HEK293 (cell line): ENCODE results near the gene CHRNA5.

Experiments used
- CTCF ChIA-PET: fragments of 350-600 bp; formaldehyde crosslinking; extraction: SDS; loops from one replicate; lab custom pipeline; 2021; ENCODE audit warnings: antibody characterized with exemption; lab: Yijun Ruan, JAX
- POLR2A ChIA-PET: fragments of 300-600 bp; formaldehyde crosslinking; extraction: SDS; loops from one replicate; lab custom pipeline; 2020; ENCODE audit warnings: antibody characterized with exemption, inconsistent platforms; lab: Yijun Ruan, JAX
- H3K27ac ChIP-seq: fragments of 200-500 bp; sonication (Bioruptor generic); 2 replicates; pipeline ENCODE4 v1.5.1; 2014; ENCODE audit warnings: low read depth, low read length, control low read depth, inconsistent platforms; ENCODE audit errors: extremely low read depth
- H3K36me3 ChIP-seq, 2 experiments: fragments of 200-500 bp in 1 of 2; sonication (Bioruptor generic) in 1 of 2; 1 replicate in 1 of 2; 2 replicates in 1 of 2; pipeline ENCODE4 v1.5.1; 2014 to 2017; ENCODE audit warnings: inconsistent platforms in 2 of 2, low read length in 2 of 2; ENCODE audit not compliant: control insufficient read depth in 2 of 2, insufficient read depth in 1 of 2
- H3K4me1 ChIP-seq: fragments of 200-500 bp; sonication (Bioruptor generic); 2 replicates; pipeline ENCODE4 v1.5.1; 2014; ENCODE audit warnings: mild to moderate bottlenecking, low read length, inconsistent platforms; ENCODE audit not compliant: control insufficient read depth, insufficient read depth
- H3K4me3 ChIP-seq: 2 replicates; pipeline ENCODE4 v1.5.1; 2011; ENCODE audit warnings: low read depth, mild to moderate bottlenecking, control low read depth, low read length, moderate library complexity
- H3K9me3 ChIP-seq: fragments of 200-500 bp; sonication (Bioruptor generic); 2 replicates; pipeline ENCODE4 v1.5.1; 2014; ENCODE audit warnings: low read depth, low read length, inconsistent platforms; ENCODE audit not compliant: control insufficient read depth, insufficient read depth
- HOXD13 ChIP-seq: sonication (generic); formaldehyde crosslinking; IDR thresholded peaks from 2 replicates; pipeline ENCODE4 v1.8.0; 2022; ENCODE audit warnings: missing genetic modification reagents, borderline replicate concordance
- MZF1 ChIP-seq: fragments of 450-650 bp; formaldehyde crosslinking; IDR thresholded peaks from 2 replicates; pipeline ENCODE4 v1.5.1; 2017; ENCODE audit warnings: missing biosample characterization, missing genetic modification characterization, borderline replicate concordance
- OVOL3 ChIP-seq: fragments of 450-650 bp; formaldehyde crosslinking; IDR thresholded peaks from 2 replicates; pipeline ENCODE4 v1.5.1; 2016; ENCODE audit warnings: missing biosample characterization, missing genetic modification characterization
- PRDM1 ChIP-seq: fragments of 450-650 bp; formaldehyde crosslinking; IDR thresholded peaks from 2 replicates; pipeline ENCODE4; 2016; ENCODE audit warnings: missing biosample characterization, missing genetic modification characterization
- SP2 ChIP-seq: fragments of 450-650 bp; formaldehyde crosslinking; IDR thresholded peaks from 2 replicates; pipeline ENCODE4 v1.5.1; 2016; ENCODE audit warnings: missing biosample characterization, missing genetic modification characterization
- SP7 ChIP-seq: fragments of 450-650 bp; formaldehyde crosslinking; IDR thresholded peaks from 2 replicates; pipeline ENCODE4 v1.5.1; 2016; ENCODE audit warnings: missing biosample characterization, missing genetic modification characterization
- ZBTB17 ChIP-seq: fragments of 450-650 bp; formaldehyde crosslinking; IDR thresholded peaks from 2 replicates; pipeline ENCODE4 v1.5.1; 2016; ENCODE audit warnings: missing biosample characterization, missing genetic modification characterization
- ZBTB20 ChIP-seq: fragments of 450-650 bp; formaldehyde crosslinking; IDR thresholded peaks from 2 replicates; pipeline ENCODE4 v1.5.1; 2016; ENCODE audit warnings: missing biosample characterization, missing genetic modification characterization
- ZEB2 ChIP-seq: fragments of 450-650 bp; formaldehyde crosslinking; IDR thresholded peaks from 2 replicates; pipeline ENCODE4 v1.5.1; 2016; ENCODE audit warnings: missing biosample characterization, missing genetic modification characterization
- ZIC2 ChIP-seq: fragments of 450-650 bp; formaldehyde crosslinking; IDR thresholded peaks from 2 replicates; pipeline ENCODE4 v1.5.1; 2016; ENCODE audit warnings: missing biosample characterization, missing genetic modification characterization
- ZNF169 ChIP-seq: fragments of 450-650 bp; formaldehyde crosslinking; IDR thresholded peaks from 2 replicates; pipeline ENCODE4 v1.5.1; 2016; ENCODE audit warnings: missing biosample characterization, missing genetic modification characterization
- ZNF18 ChIP-seq: fragments of 450-650 bp; formaldehyde crosslinking; IDR thresholded peaks from 2 replicates; pipeline ENCODE4 v1.5.1; 2016; ENCODE audit warnings: missing biosample characterization, missing genetic modification characterization
- ZNF292 ChIP-seq: fragments of 450-650 bp; formaldehyde crosslinking; IDR thresholded peaks from 2 replicates; pipeline ENCODE4 v1.5.1; 2016; ENCODE audit warnings: low read depth, missing biosample characterization, missing genetic modification characterization, borderline replicate concordance
- ZNF324 ChIP-seq: fragments of 450-650 bp; formaldehyde crosslinking; IDR thresholded peaks from 2 replicates; pipeline ENCODE4 v1.5.1; 2016; ENCODE audit warnings: missing biosample characterization, missing genetic modification characterization
- ZNF335 ChIP-seq: fragments of 450-650 bp; formaldehyde crosslinking; conservative IDR thresholded peaks from 2 replicates; pipeline ENCODE4 v1.5.1; 2016; ENCODE audit warnings: missing biosample characterization, missing genetic modification characterization
- ZNF341 ChIP-seq: fragments of 450-650 bp; formaldehyde crosslinking; IDR thresholded peaks from 2 replicates; pipeline ENCODE4; 2016; ENCODE audit warnings: low read depth, missing biosample characterization, missing genetic modification characterization
- ZNF354C ChIP-seq: fragments of 450-650 bp; formaldehyde crosslinking; IDR thresholded peaks from 2 replicates; pipeline ENCODE4 v1.5.1; 2016; ENCODE audit warnings: missing biosample characterization, missing genetic modification characterization, low read depth, borderline replicate concordance
- ZNF513 ChIP-seq: fragments of 450-650 bp; IDR thresholded peaks from 2 replicates; pipeline ENCODE4 v1.5.1; 2018; ENCODE audit warnings: missing biosample characterization, missing genetic modification characterization
- ZNF518A ChIP-seq: fragments of 450-650 bp; formaldehyde crosslinking; conservative IDR thresholded peaks from 2 replicates; pipeline ENCODE4 v1.5.1; 2016; ENCODE audit warnings: low read depth, missing biosample characterization, missing genetic modification characterization
- ZNF529 ChIP-seq: fragments of 450-650 bp; formaldehyde crosslinking; IDR thresholded peaks from 2 replicates; pipeline ENCODE4 v1.5.1; 2017; ENCODE audit warnings: missing genetic modification characterization, missing biosample characterization; ENCODE audit not compliant: insufficient replicate concordance
- ZNF555 ChIP-seq: fragments of 450-650 bp; formaldehyde crosslinking; conservative IDR thresholded peaks from 2 replicates; pipeline ENCODE4 v1.5.1; 2017; ENCODE audit warnings: missing biosample characterization, mild to moderate bottlenecking, missing genetic modification characterization, inconsistent platforms
- ZNF629 ChIP-seq: fragments of 450-650 bp; formaldehyde crosslinking; IDR thresholded peaks from 2 replicates; pipeline ENCODE4 v1.5.1; 2017; ENCODE audit warnings: missing biosample characterization, missing genetic modification characterization
- ZNF654 ChIP-seq: fragments of 450-650 bp; formaldehyde crosslinking; IDR thresholded peaks from 2 replicates; pipeline ENCODE4 v1.5.1; 2016; ENCODE audit warnings: low read depth, missing biosample characterization, missing genetic modification characterization
- ZNF747 ChIP-seq: fragments of 450-650 bp; formaldehyde crosslinking; IDR thresholded peaks from 2 replicates; pipeline ENCODE4 v1.5.1; 2016; ENCODE audit warnings: missing biosample characterization, missing genetic modification characterization
- ZNF830 ChIP-seq: fragments of 450-650 bp; IDR thresholded peaks from 2 replicates; pipeline ENCODE4 v1.5.0; 2018; ENCODE audit warnings: missing biosample characterization, missing genetic modification characterization, low read depth, mild to moderate bottlenecking, moderate library complexity
- ZSCAN23 ChIP-seq: fragments of 450-650 bp; formaldehyde crosslinking; IDR thresholded peaks from 2 replicates; pipeline ENCODE4 v1.5.1; 2016; ENCODE audit warnings: missing biosample characterization, missing genetic modification characterization
- ZSCAN30 ChIP-seq: fragments of 450-650 bp; IDR thresholded peaks from 2 replicates; pipeline ENCODE4 v1.5.1; 2018; ENCODE audit warnings: missing biosample characterization, mild to moderate bottlenecking, missing genetic modification characterization, moderate library complexity

Gene CHRNA5

GRCh38 chr15:78540141-78540870 lies 25.0 kb upstream of the CHRNA5 start, which contains the start of gene PSMA4 (continued):
- no peak for TF ChIP-seq ZNF555
- TF ChIP-seq ZNF654 (tag by site-specific recombination) = no peak
- TF ChIP-seq ZSCAN23 (tag by site-specific recombination) = no peak
- TF ChIP-seq ZNF513 = no peak
- peak; percentile 57; the same call in 1 of the 2 replicates for TF ChIP-seq SP7 (tag by site-specific recombination)
- TF ChIP-seq ZEB2 (tag by site-specific recombination) = peak; percentile 75; the same call in 1 of the 2 replicates
- no peak for TF ChIP-seq ZSCAN30
- TF ChIP-seq ZNF747 (tag by site-specific recombination) = no peak
- TF ChIP-seq ZNF324 (tag by site-specific recombination) = no peak; the same call in 1 of the 2 replicates
- TF ChIP-seq ZNF341 (tag by site-specific recombination) = peak; percentile 77
- peak; percentile 62 for TF ChIP-seq SP2 (tag by site-specific recombination)
- TF ChIP-seq ZNF629 (tag by site-specific recombination) = peak; percentile 49; the same call in 1 of the 2 replicates
- 0 out of 2 replicates have a peak, but pooled peaks have one; percentile 16 for TF ChIP-seq ZNF518A (tag by site-specific recombination)
- no peak for TF ChIP-seq ZNF529 (tag by site-specific recombination)
- TF ChIP-seq ZNF354C (tag by site-specific recombination) = no peak

DNA sequence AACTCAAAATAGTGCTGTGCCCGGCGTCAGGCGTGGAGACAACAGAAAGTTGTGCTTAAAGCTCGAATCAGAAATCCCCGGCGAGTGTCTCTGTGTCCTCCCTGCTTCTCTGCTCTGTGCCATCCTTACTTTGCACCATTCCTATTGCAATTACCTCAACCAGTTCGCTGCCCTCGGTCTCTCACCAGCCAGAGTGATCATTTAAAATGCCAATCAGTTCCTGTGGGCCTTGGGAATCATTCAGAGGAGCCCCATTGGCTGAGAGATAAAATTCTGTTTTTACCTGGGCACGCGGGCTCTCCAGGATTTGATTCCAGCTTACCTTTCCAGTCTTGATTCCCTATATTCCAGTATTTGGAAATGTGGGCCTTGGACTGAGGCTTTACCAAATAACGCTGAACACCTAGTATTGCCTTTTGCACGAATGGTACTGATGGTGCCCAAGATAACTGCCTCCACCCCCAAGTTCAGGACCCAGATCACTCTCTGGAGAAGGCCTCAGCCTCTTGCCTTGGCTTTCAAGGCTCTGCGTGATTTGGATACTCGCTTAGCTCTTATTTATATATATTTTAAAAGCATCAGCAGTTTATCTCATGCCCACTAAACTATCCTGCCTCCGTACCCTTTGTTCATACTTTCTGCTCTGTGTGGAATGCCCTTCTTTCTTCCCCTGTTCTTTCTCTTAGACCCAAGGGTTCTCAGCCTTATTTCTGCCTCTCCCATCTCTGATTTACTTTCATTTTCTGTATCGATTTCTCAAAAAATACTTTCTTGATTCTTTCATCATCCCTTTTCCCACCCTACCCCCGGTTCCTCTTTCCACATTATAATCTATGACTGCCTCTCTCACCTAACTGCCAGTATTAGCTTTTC lies 24.2 kb upstream of the CHRNA5 start:
- Histone ChIP-seq H3K4me1 (peaks cover 10% of the 10 kb centered on the region; the same call in 1 of the 2 replicates), H3K36me3 (peaks cover 40 to 44% of the 10 kb centered on the region in 2 experiments), H3K9me3 (no peaks in the 10 kb centered on the region), H3K27ac (peak overlapping the region; percentile 95), H3K4me3 (peak overlapping the region; percentile 93)
- CTCF ChIA-PET = interaction anchor here (0.6 to 1.8 kb wide), 5 partner anchors 10 to 166 kb away, joined by 3 to 5 read pairs (median 4); partner anchors contain the start of gene CHRNA5
- POLR2A ChIA-PET = interaction anchor here (1.2 to 3.9 kb wide), 9 partner anchors 9 to 242 kb away, joined by 3 to 78 read pairs (median 12); partner anchors contain the start of genes CHRNA5, HYKK, IREB2 and SKIC8
- TF ChIP-seq ZNF169 = no peak
- no peak for TF ChIP-seq ZNF292 (tag by site-specific recombination)
- TF ChIP-seq ZBTB17 = peak; percentile 55; the same call in 1 of the 2 replicates
- no peak for TF ChIP-seq ZNF830 (tag by site-specific recombination)
- 0 out of 2 replicates have a peak, but pooled peaks have one; percentile 12 for TF ChIP-seq ZBTB20 (tag by site-specific recombination)
- no peak for TF ChIP-seq ZNF18 (tag by site-specific recombination)
- TF ChIP-seq ZNF335 (tag by site-specific recombination) = peak; percentile 84
- no peak for TF ChIP-seq HOXD13 (CRISPR knock-in tag)
- no peak for TF ChIP-seq OVOL3
- peak; percentile 94 for TF ChIP-seq PRDM1 (tag by site-specific recombination)
- no peak for TF ChIP-seq MZF1 (tag by site-specific recombination)
- TF ChIP-seq ZIC2 (tag by site-specific recombination) = no peak
